BJ (cell line): ENCODE results near the gene S100A7. TPM values are rescaled to one million over a fixed set of nuclear protein-coding genes. Genes with fewer than 3 reads are reported as not detected.

Experiments used
- CTCF ChIA-PET: fragments of 350-600 bp; formaldehyde crosslinking; extraction: SDS; loops from one replicate; lab custom pipeline; 2021; ENCODE audit warnings: antibody characterized with exemption, inconsistent platforms; lab: Yijun Ruan, JAX
- POLR2A ChIA-PET: fragments of 300-600 bp; sonication (Branson Sonifier 250); formaldehyde crosslinking; extraction: SDS; loops from one replicate; lab custom pipeline; 2021; ENCODE audit warnings: antibody characterized with exemption; lab: Charles Lee
- DNase-seq: peaks from one replicate; pipeline ENCODE4 v3.0.0-alpha.2; 2011; ENCODE audit warnings: low read depth
- H3K27me3 ChIP-seq: 2 replicates; pipeline ENCODE4 v1.6.0; 2011; ENCODE audit warnings: low read length; ENCODE audit not compliant: control insufficient read depth, insufficient read depth
- H3K36me3 ChIP-seq: 2 replicates; pipeline ENCODE4 v1.5.1; 2011; ENCODE audit warnings: low read length; ENCODE audit not compliant: control insufficient read depth, insufficient read depth
- H3K4me3 ChIP-seq: 2 replicates; pipeline ENCODE4 v1.5.1; 2011; ENCODE audit warnings: low read depth, mild to moderate bottlenecking, control low read depth, low read length
- CTCF ChIP-seq: IDR thresholded peaks from 2 replicates; pipeline ENCODE4 v1.5.1; 2011; ENCODE audit warnings: low read depth, mild to moderate bottlenecking, control low read depth, inconsistent platforms, low read length, moderate library complexity; ENCODE audit not compliant: insufficient read depth
- polyA plus RNA-seq: library from polyadenylated mRNA; depleted of rRNA; stranded (reverse); fragments of >200 nt; gene quantifications from 2 replicates; pipeline ENCODE4 v1.2.3, GENCODE V29; 2011

The S100A7 gene
- polyA plus RNA-seq, 1 experiment, result not detected

DNA sequence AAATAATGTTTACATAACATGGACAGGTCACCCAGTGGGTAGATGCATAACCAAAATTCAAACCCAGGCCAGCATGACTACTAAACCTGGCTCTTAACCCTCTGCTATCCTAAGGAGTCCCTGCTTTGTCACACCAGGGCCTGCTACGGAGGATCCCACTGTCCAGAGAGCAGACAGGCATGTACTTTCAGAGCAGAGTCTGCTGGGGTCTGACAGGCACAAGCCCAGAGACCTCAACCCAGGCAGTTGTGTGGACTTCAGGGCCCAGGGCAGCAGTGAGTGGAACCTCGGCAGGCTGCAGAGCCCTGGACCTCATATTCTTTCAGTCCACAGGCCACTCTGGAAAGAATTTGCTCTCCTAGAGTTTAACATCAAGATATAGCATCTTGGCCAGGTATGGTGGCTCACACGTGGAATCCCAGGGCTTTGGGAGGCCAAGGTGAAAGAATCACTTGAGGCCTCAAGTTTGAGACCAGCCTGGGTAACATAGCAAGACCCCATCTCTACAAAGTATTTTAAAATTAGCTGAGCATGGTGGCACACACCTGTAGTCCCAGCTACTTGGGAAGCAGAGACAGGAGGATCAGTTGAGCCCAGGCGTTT lies 16.1 kb upstream of the S100A7 start:
- no peak for DNase-seq
- Histone ChIP-seq H3K36me3 (no peaks in the 10 kb centered on the region), H3K4me3 (no peak overlapping the region), H3K27me3 (peaks cover 6% of the 10 kb centered on the region; the same call in 1 of the 2 replicates)
- ChIA-PET POLR2A (no interaction called here), CTCF (interaction anchor here (2.1 to 3.8 kb wide), 2 partner anchors 11 to 19 kb away, joined by 9 to 13 read pairs; no protein-coding TSS in a partner anchor)
- TF ChIP-seq CTCF, result no peak

- Histone ChIP-seq H3K4me3 (no peak overlapping the region), H3K36me3 (no peaks in the 10 kb centered on the region), H3K27me3 (peaks cover 6% of the 10 kb centered on the region; the same call in 1 of the 2 replicates)
- ChIA-PET POLR2A (no interaction called here), CTCF (interaction anchor here (0.5 to 2.1 kb wide), 4 partner anchors 10 to 20 kb away, joined by 3 to 10 read pairs (median 6); no protein-coding TSS in a partner anchor)
- no peak for DNase-seq
- no peak for TF ChIP-seq CTCF
Measured at GRCh38 chr1:153475282-153475681, 14.8 kb upstream of the S100A7 start.

DNA sequence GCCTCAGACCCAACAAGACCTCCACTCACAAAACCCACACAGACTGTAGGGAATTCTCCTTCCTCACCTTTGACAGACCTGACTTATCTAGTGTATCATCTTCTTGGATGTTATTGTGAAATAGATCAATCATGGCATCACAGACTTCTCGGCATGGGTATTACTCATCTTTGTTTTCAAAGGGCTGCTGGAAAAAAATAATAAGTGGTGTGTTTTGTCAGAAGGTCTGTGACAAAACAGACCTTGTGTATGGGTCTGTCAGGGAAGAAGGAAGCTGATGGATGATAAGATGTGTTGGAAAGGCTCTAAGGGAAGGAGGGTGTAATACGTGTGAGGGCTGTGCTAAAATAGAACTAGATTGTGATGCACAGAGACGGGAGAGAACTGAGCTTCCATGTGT lies 13.9 kb upstream of the S100A7 start:
- POLR2A ChIA-PET, result no interaction called here
- Histone ChIP-seq H3K27me3 (peaks cover 3% of the 10 kb centered on the region; the same call in 1 of the 2 replicates), H3K4me3 (no peak overlapping the region), H3K36me3 (no peaks in the 10 kb centered on the region)
- no peak for DNase-seq
- CTCF ChIA-PET, result interaction anchor here (1.8 kb wide), 1 partner anchor 10 kb away, joined by 10 read pairs; no protein-coding TSS in a partner anchor
- TF ChIP-seq CTCF, result no peak

DNA sequence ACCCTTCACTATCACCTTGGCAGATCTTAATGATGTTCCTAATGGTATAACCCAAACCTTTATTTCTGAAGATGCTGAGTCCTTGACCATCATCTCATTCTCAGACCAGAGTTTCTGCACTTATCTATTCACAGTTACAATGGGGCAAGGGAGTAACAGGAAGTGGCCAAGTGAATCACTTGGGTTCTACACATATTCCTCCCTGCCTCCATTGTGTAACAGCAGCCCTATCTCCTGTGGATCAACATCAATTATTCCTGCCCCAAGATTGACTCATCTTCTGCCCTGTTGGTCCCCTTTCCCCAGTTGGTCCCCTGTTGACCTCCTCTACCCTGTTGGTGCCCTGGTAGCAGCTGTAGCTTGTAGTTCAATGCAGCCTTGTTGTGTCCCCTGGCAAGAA lies 10.3 kb upstream of the S100A7 start:
- DNase-seq, result no peak
- TF ChIP-seq CTCF, result no peak
- ChIA-PET POLR2A (no interaction called here), CTCF (interaction anchor here (1.3 to 1.4 kb wide), 2 partner anchors 19 to 24 kb away, joined by 3 to 4 read pairs; no protein-coding TSS in a partner anchor)
- Histone ChIP-seq H3K36me3 (no peaks in the 10 kb centered on the region), H3K27me3 (no peaks in the 10 kb centered on the region), H3K4me3 (no peak overlapping the region)

GRCh38 chr1:153466908-153467307 lies 6.5 kb upstream of the S100A7 start:
- Histone ChIP-seq H3K27me3 (peaks cover 2% of the 10 kb centered on the region; the same call in 1 of the 2 replicates), H3K4me3 (no peak overlapping the region), H3K36me3 (no peaks in the 10 kb centered on the region)
- ChIA-PET POLR2A (no interaction called here), CTCF (interaction anchor here (0.6 to 5.0 kb wide), 12 partner anchors 11 to 589 kb away, joined by 3 to 60 read pairs (median 4); no protein-coding TSS in a partner anchor)
- no peak for TF ChIP-seq CTCF
- DNase-seq, result no peak
